Osteoblast (primary cell): ENCODE measurements around the gene DBNDD2. TPM values are rescaled to one million over a fixed set of nuclear protein-coding genes. Genes with fewer than 3 reads are reported as not detected.

ENCODE experiments used
- DNase-seq: peaks from one replicate; pipeline ENCODE4 v3.0.0; 2011; ENCODE audit warnings: low spot score, mixed read lengths; ENCODE audit not compliant: insufficient read length; ENCODE audit errors: missing footprints
- H2AFZ ChIP-seq: 2 replicates; pipeline ENCODE4 v1.6.0; 2011; ENCODE audit warnings: mild to moderate bottlenecking, low read length
- H3K27ac ChIP-seq: 2 replicates; pipeline ENCODE4 v1.5.1; 2011; ENCODE audit warnings: mild to moderate bottlenecking, low read depth, low read length, moderate library complexity
- H3K27me3 ChIP-seq: 2 replicates; pipeline ENCODE4 v1.6.0; 2012; ENCODE audit warnings: mild to moderate bottlenecking, control low read depth, inconsistent platforms, low read length, moderate library complexity; ENCODE audit not compliant: insufficient read depth
- H3K36me3 ChIP-seq: 2 replicates; pipeline ENCODE4 v1.5.1; 2011; ENCODE audit warnings: mild to moderate bottlenecking, low read length, control low read depth, moderate library complexity; ENCODE audit not compliant: insufficient read depth
- H3K4me1 ChIP-seq: 2 replicates; pipeline ENCODE4 v1.5.1; 2011; ENCODE audit warnings: mild to moderate bottlenecking, low read length, control low read depth, moderate library complexity; ENCODE audit not compliant: insufficient read depth
- H3K4me2 ChIP-seq: 2 replicates; pipeline ENCODE4 v1.6.0; 2011; ENCODE audit warnings: mild to moderate bottlenecking, low read length; ENCODE audit not compliant: insufficient read depth
- H3K4me3 ChIP-seq: fragments of 200-600 bp; sonication (generic); 3 replicates; pipeline ENCODE4 v1.5.1; 2012; ENCODE audit warnings: mild to moderate bottlenecking, low read length, inconsistent platforms; ENCODE audit not compliant: insufficient read depth
- H3K79me2 ChIP-seq: 2 replicates; pipeline ENCODE4 v1.6.0; 2012; ENCODE audit warnings: mild to moderate bottlenecking, low read length, control low read depth, inconsistent platforms; ENCODE audit not compliant: insufficient read depth
- H3K9me3 ChIP-seq: 2 replicates; pipeline ENCODE4 v1.5.1; 2011; ENCODE audit warnings: low read depth, low read length, control low read depth
- H4K20me1 ChIP-seq: 2 replicates; pipeline ENCODE4 v1.6.0; 2012; ENCODE audit warnings: mild to moderate bottlenecking, low read length, control low read depth; ENCODE audit not compliant: insufficient read depth
- total RNA-seq: library from RNA; depleted of rRNA; stranded (reverse); fragments of >200 nt; gene quantifications from 2 replicates; pipeline ENCODE4 v1.2.3, GENCODE V29; 2012
- TF ChIP-seq, protein P1 (sequence below): IDR thresholded peaks from 2 replicates; pipeline ENCODE4 v1.5.1; 2011; ENCODE audit warnings: mild to moderate bottlenecking, low read depth, low read length, moderate library complexity; ENCODE audit errors: extremely low read depth

Gene DBNDD2
- total RNA-seq, 1 donor: 8.7 TPM

DNA sequence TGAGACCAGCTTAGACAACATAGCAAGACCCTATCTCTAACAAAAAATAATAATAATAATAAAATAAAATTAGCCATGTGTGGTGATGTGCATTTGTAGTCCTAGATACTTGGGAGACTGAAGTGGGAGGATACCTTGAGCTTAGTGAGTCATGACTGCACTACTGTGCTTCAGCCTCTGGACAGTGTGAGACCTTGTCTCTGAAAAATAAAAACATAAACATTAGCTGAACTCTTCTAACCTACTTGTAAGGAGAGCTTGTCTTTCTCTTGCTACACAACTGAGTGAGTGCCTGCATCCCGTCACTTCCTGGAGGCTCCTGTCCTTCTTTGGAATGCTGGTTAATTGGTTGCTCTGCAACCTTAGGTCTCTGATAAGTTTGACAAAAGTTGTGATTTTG is 5.1 kb upstream of the DBNDD2 start:
- no peak overlapping the region for H2AFZ ChIP-seq
- H3K79me2 ChIP-seq: peaks cover 3% of the 10 kb centered on the region
- H3K4me2 ChIP-seq: no peak overlapping the region
- no peaks in the 10 kb centered on the region for H3K27me3 ChIP-seq
- DNase-seq: peak; percentile 50
- no peak overlapping the region for H3K27ac ChIP-seq
- TF ChIP-seq, protein P1, sequence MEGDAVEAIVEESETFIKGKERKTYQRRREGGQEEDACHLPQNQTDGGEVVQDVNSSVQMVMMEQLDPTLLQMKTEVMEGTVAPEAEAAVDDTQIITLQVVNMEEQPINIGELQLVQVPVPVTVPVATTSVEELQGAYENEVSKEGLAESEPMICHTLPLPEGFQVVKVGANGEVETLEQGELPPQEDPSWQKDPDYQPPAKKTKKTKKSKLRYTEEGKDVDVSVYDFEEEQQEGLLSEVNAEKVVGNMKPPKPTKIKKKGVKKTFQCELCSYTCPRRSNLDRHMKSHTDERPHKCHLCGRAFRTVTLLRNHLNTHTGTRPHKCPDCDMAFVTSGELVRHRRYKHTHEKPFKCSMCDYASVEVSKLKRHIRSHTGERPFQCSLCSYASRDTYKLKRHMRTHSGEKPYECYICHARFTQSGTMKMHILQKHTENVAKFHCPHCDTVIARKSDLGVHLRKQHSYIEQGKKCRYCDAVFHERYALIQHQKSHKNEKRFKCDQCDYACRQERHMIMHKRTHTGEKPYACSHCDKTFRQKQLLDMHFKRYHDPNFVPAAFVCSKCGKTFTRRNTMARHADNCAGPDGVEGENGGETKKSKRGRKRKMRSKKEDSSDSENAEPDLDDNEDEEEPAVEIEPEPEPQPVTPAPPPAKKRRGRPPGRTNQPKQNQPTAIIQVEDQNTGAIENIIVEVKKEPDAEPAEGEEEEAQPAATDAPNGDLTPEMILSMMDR: no peak
- no peaks in the 10 kb centered on the region for H3K36me3 ChIP-seq
- no peak overlapping the region for H3K4me3 ChIP-seq
- peaks cover 5% of the 10 kb centered on the region for H4K20me1 ChIP-seq
- H3K9me3 ChIP-seq: no peaks in the 10 kb centered on the region
- H3K4me1 ChIP-seq: peaks cover 12% of the 10 kb centered on the region

DNA sequence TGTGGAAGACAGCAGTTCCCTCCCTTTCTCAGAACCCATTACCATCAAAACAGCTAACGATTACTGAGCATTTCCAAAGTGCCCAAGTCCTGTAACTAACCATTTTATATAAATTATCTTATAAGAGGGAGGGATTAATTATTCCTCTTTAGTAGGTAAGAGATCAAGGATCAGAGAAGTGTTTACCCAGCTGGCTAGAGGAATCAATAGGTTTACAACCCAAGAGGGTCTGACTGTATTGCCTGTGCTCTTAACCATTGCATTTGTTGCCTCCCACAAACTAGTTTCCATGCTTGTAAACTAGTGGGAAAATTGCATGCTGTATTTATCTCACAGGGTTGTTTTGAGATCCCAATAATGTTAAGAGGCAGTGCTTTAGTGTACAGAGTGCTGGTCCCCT is 3.7 kb upstream of the DBNDD2 start:
- TF ChIP-seq, protein P1: no peak
- Histone ChIP-seq H3K4me1 (peaks cover 12% of the 10 kb centered on the region), H3K4me2 (no peak overlapping the region), H3K27ac (no peak overlapping the region), H3K27me3 (no peaks in the 10 kb centered on the region), H4K20me1 (peaks cover 5% of the 10 kb centered on the region), H3K4me3 (no peak overlapping the region), H3K9me3 (no peaks in the 10 kb centered on the region), H3K79me2 (peaks cover 3% of the 10 kb centered on the region), H2AFZ (no peak overlapping the region), H3K36me3 (no peaks in the 10 kb centered on the region)
- peak; percentile 34 for DNase-seq

DNA sequence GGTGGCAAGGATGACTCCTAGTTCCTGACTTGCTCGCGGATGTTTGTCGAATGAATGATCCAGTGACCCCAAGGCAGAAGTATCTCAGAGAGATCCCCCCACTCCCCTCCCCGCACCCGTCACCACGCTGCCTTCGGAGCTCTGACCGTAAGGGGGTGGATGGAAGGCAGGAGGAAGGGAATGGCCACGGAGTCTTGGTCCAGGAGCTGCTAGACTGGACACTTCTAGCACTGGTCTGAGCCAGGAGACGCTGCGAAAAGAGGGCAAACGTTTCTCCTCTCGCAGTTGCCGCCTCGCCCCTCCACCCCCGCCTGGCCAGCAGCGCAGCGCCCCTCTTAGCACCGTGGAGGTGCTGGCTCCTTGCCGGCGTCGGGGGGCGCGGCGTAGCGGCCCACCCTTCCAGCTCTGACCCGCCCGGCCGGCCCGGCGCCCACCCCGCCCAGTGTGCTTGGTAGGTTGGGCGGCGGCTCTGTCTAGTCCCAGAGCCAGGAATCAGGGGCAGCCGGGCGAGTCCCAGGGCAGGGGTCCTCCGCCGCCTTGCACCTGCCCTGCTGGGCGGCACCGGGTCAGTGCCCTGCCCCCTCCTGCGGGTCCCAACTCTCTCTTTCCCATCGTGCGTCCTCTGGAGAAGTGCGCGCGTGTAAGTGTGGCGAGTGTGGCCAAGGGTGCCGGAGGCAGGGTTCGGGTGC is 2.4 kb upstream of the DBNDD2 start:
- peaks cover 12% of the 10 kb centered on the region for H3K4me1 ChIP-seq
- H3K27me3 ChIP-seq: no peaks in the 10 kb centered on the region
- H3K27ac ChIP-seq: peak overlapping the region; percentile 60
- H4K20me1 ChIP-seq: peaks cover 5% of the 10 kb centered on the region
- peak; percentile 85 for DNase-seq
- H3K36me3 ChIP-seq: no peaks in the 10 kb centered on the region
- H3K4me3 ChIP-seq: peak overlapping the region; percentile 82
- peak overlapping the region; percentile 93 for H3K4me2 ChIP-seq
- no peaks in the 10 kb centered on the region for H3K9me3 ChIP-seq
- peak overlapping the region; percentile 83 for H2AFZ ChIP-seq
- TF ChIP-seq, protein P1: no peak
- H3K79me2 ChIP-seq: peaks cover 3% of the 10 kb centered on the region

DNA sequence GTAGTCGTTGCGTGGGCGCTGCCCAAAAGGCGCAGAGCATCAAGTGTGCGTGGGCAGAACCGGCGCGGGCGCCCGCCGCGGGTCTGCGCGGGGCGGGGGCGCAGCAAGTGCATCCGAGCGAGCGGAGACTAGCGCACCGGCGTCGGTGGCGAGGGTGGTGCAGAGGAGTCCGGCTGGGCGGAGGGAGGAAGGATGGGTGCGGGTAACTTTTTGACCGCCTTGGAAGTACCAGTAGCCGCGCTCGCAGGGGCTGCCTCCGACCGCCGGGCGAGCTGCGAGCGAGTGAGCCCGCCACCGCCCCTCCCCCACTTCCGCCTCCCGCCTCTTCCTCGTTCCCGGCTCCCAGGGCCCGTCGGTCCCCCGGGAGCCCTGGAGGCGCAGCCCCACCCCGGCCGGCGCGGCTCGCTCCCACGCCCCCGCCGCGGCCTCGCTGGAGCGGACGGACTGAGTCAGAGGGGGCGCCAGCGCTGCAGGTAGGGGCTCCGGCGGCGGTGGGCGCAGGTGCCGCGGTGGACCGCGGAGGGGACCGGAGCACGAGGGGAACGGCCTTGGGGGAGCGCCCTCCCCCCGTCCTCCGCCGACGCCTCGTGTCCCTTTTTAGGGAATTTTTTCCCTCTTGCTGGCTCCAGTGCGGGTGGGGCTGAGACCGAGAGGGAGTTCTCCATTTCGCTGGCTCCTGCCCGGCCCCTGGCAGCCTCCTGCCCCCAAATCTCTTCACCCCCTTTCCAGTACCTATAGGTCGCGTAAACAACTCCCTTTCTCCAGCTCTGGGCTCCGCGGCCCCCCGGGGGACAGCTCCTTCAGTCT is 1.6 kb upstream of the DBNDD2 start:
- no peaks in the 10 kb centered on the region for H3K27me3 ChIP-seq
- TF ChIP-seq, protein P1: no peak
- peak; percentile 96 for DNase-seq
- peaks cover 3% of the 10 kb centered on the region for H3K79me2 ChIP-seq
- H3K4me3 ChIP-seq: peak overlapping the region; percentile 82
- H3K4me1 ChIP-seq: peaks cover 12% of the 10 kb centered on the region
- H3K27ac ChIP-seq: peak overlapping the region; percentile 76
- peaks cover 5% of the 10 kb centered on the region for H4K20me1 ChIP-seq
- peak overlapping the region; percentile 93 for H3K4me2 ChIP-seq
- no peaks in the 10 kb centered on the region for H3K9me3 ChIP-seq
- H3K36me3 ChIP-seq: no peaks in the 10 kb centered on the region
- H2AFZ ChIP-seq: peak overlapping the region; percentile 83
